IPS-18a (cell line): ENCODE results near the gene AP1G2.

Experiments
- H3K27ac ChIP-seq: one replicate; pipeline ENCODE4 v1.5.1; 2013; ENCODE audit warnings: low read length
- H3K27me3 ChIP-seq: one replicate; pipeline ENCODE4 v1.6.1; 2013; ENCODE audit warnings: mild to moderate bottlenecking, low read length; ENCODE audit not compliant: control insufficient read depth, insufficient read depth
- H3K36me3 ChIP-seq: one replicate; pipeline ENCODE4 v1.6.1; 2013; ENCODE audit warnings: low read depth, low read length; ENCODE audit not compliant: control insufficient read depth
- H3K4me1 ChIP-seq: one replicate; pipeline ENCODE4 v1.6.1; 2013; ENCODE audit warnings: low read depth, low read length; ENCODE audit not compliant: control insufficient read depth
- H3K4me3 ChIP-seq: one replicate; pipeline ENCODE4 v1.5.1; 2013; ENCODE audit warnings: low read length
- H3K9ac ChIP-seq: one replicate; pipeline ENCODE4 v1.6.1; 2013; ENCODE audit warnings: mild to moderate bottlenecking, low read length, moderate library complexity
- H3K9me3 ChIP-seq: one replicate; pipeline ENCODE4 v1.6.1; 2013; ENCODE audit warnings: low read depth, low read length; ENCODE audit not compliant: control insufficient read depth

The AP1G2 gene

DNA sequence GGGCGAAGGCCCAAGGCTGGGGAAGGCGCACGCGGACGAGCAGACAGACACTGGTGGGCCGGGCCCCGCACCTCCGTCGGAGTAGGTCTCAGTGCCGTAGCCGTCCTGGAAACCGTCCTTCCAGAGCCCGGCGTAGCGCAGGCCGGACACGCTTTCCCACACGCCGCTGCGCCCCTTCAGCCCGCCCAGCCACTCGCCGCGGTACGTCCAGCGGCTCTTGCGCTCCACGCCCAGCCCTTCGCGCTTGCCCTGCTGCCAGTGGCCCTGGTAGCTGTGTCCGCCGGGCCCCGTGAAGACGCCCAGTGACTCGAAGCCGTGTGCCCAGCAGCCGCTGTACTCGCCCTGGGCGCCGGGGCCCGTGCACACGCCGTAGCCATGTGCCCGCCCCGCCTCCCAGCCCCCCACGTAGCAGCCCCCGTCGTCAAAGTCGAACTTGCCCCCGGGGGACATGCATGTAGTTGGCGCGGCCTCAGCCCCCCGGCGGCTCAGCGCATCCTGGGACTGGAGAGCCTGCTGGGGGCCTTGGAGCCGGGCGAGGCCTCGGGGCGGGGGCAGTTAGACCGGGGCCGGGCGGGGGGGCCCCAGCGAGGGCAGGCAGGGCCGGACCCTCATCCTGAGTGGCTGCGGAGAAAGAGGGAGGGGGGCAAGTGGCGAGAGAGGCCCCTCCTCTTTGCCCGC is 9.6 kb upstream of the AP1G2 start:
- Histone ChIP-seq H3K27me3 (peaks cover 11% of the 10 kb centered on the region), H3K9ac (no peak overlapping the region), H3K4me3 (peak overlapping the region; percentile 54), H3K4me1 (peaks cover 10% of the 10 kb centered on the region), H3K36me3 (peaks cover 4% of the 10 kb centered on the region), H3K9me3 (no peaks in the 10 kb centered on the region), H3K27ac (no peak overlapping the region)

DNA sequence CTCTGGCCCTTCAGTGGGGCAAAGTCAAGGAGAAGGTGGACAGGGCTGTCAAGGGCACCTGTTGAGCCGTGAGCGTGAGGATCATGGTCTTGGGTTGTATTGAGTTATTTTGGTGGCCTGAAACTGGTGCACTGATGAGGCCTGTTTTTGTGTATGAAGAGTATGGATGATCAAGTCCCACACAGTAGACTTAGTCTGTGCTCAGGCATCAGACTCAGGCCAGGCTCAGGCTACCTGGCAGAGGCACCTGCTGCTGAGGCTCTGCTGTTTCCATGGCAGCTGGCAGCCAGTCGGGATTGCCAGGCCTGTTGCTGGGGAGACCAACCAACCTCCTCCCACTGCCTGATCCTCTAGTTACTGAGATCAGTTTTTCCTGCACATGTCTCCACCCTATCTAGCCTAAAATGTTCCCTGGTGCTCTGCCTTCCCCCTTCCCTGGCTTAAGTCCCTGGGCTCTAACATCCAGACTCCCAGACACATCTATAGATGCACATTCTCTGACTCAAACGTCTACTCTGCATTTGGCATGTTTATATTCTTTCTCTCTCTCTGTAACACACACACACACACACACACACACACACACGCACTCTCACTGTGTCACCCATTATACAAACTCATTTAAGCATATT is 5.9 kb upstream of the AP1G2 start:
- Histone ChIP-seq H3K4me3 (no peak overlapping the region), H3K9ac (no peak overlapping the region), H3K4me1 (peaks cover 8% of the 10 kb centered on the region), H3K27me3 (peaks cover 11% of the 10 kb centered on the region), H3K27ac (no peak overlapping the region), H3K36me3 (peaks cover 8% of the 10 kb centered on the region), H3K9me3 (no peaks in the 10 kb centered on the region)

DNA sequence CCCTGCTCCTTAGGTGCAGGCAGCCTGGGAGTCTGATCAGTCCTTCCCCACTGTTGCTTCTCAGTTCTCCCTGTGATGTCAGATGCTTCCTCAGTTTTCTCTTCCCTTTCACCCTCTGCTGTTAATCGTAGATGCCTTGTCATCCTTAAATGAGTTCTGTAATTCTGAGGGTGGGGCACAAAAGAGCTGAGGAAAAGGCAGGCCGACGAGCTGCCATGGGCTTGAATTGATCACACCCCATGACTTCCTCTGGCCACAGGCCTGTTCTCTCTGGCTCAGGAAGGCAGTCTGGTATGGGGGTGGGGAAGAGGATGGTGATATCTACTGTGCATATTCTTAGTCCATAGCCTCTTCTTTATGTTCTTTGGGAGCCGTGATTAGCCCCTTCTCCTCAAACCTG is 5.2 kb upstream of the AP1G2 start:
- Histone ChIP-seq H3K27ac (no peak overlapping the region), H3K4me3 (no peak overlapping the region), H3K4me1 (peaks cover 14% of the 10 kb centered on the region)

DNA sequence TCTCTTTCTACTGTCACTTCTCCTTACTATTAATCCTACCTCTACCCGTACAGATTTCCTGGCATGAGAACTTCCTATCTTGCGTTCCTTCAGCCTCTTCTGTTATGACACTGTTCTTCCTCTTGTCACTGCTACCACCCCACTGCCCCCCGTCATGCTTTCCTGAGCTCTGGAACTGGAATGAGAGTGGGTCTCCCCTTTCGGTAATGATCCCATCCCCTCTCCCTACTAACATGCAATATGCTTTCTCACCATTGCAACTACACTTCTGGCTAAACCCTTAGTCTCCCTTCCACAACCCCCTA is 4.9 kb upstream of the AP1G2 start:
- no peak overlapping the region for H3K27ac ChIP-seq
- peaks cover 11% of the 10 kb centered on the region for H3K27me3 ChIP-seq
- no peak overlapping the region for H3K4me3 ChIP-seq
- H3K9ac ChIP-seq, result no peak overlapping the region
- H3K36me3 ChIP-seq, result peaks cover 8% of the 10 kb centered on the region
- peaks cover 15% of the 10 kb centered on the region for H3K4me1 ChIP-seq
- H3K9me3 ChIP-seq, result no peaks in the 10 kb centered on the region

More for the DNA sequence above, 5.2 kb upstream of the AP1G2 start:
- H3K36me3 ChIP-seq, result peaks cover 8% of the 10 kb centered on the region
- H3K9ac ChIP-seq, result no peak overlapping the region
- no peaks in the 10 kb centered on the region for H3K9me3 ChIP-seq
- peaks cover 11% of the 10 kb centered on the region for H3K27me3 ChIP-seq

DNA sequence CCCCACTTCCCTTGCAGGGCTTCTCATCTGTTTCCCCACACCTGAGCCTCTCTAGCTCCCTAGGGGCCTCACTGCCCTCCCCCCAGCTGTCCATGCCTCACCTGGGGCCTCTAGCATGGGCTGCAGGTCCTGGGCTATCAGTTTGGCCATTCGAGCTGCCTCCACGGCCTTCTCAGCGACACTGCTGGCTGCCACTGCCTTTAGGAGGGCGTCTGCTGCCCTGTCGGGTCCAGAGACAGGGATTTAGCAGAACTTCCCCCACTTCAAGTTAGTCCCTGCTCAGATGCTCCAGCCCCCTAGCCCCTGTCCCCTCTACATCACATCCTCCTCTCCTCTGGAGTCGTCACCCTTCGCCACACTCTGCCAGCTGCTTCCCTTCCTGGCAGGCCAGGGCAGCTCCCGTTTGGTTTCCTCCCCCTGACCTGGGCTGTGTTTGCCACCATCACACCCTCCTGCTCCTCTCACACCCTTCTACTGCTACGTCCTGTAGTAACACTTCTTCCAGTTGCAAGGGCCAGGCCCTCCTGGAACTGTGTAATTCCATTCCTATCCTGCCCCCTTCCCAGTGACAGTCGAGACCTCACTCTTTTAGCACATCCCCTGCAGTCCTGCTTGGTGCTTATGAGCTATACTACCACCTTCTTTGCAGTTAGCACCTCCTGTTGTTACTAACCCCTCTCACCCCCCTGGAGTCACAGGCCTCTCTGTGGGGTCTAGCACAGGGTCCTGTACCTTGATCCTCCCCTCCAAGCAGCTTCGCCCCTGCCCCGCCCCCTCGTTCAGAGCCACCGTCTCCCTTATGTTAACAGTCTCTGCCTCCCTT is 4.3 kb upstream of the AP1G2 start:
- H3K27ac ChIP-seq, result no peak overlapping the region
- no peak overlapping the region for H3K9ac ChIP-seq
- no peaks in the 10 kb centered on the region for H3K9me3 ChIP-seq
- peaks cover 15% of the 10 kb centered on the region for H3K4me1 ChIP-seq
- H3K36me3 ChIP-seq, result peaks cover 8% of the 10 kb centered on the region
- H3K27me3 ChIP-seq, result peaks cover 7% of the 10 kb centered on the region
- H3K4me3 ChIP-seq, result no peak overlapping the region

DNA sequence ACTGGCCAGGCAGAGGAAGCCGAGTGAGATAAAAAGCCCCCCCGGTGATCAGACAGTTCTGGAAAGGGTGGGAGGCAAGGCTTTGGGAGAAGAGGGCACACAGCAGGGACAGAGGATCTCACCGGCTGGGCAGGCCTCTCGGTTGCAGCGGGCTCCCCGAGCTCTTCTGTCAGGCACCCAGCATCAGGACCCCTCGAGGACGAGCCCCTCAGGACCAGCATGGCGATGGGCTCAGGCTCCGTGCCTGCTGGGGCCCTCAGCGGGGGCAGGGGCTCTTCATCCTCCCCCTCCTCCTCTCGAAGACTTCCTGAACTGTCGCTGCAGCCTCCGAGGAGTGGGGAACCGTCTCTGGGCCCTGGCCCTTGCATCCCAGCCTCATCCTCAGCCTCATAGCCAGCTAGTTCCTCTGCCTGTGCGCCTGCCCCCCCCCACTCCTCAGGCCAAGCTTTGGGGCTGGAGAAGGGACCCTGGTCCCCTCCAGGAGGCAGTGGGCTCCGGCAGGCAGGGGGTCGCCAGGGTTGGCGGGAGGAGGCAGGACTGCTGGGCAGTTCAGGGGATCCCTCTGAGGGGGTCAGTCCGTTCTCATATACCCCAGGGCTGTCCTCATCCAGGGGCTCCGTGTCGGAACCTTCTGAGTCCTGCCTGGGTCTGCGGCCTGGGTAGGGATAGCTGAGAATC is 3.4 kb upstream of the AP1G2 start:
- Histone ChIP-seq H3K9ac (no peak overlapping the region), H3K27ac (no peak overlapping the region), H3K4me1 (peaks cover 15% of the 10 kb centered on the region), H3K4me3 (no peak overlapping the region), H3K9me3 (no peaks in the 10 kb centered on the region), H3K36me3 (peaks cover 8% of the 10 kb centered on the region), H3K27me3 (no peaks in the 10 kb centered on the region)

DNA sequence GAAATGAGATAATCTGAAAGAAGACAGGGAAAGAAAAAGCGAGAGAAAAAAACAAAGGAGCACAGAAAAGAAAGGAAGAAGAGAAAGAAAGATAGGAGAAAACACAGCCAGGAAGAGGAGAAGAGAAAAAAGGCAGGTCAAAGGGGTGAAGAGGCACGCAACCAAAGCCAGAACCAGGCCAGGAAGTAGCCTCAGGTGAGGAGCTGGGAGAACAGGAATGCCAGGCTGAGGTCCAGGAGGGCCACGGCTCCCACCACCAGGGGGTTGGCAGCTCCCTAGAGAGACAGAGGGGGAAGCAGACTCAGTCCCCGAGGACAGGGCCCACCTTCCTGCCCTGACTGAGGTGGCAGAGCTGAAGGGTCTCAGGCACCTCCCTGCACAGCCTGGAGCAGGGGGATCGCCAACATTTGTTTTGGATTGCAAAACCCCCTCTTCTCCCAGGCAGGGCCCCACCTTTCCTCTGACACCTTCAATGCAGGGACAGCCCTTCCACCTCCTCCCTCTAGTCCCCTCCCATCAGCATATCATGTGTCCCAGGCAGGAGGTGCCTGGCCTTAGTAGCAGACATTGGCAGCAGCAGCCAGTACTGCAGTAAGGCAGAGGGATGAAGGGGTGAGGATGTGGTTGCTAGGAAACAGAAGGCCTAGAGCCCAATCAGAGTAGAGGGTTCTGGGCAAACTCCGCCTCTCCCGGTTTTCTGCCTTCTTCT is 2.0 kb upstream of the AP1G2 start:
- Histone ChIP-seq H3K4me3 (no peak overlapping the region), H3K9ac (no peak overlapping the region), H3K4me1 (peaks cover 15% of the 10 kb centered on the region), H3K27ac (no peak overlapping the region), H3K36me3 (peaks cover 4% of the 10 kb centered on the region), H3K9me3 (no peaks in the 10 kb centered on the region), H3K27me3 (no peaks in the 10 kb centered on the region)

DNA sequence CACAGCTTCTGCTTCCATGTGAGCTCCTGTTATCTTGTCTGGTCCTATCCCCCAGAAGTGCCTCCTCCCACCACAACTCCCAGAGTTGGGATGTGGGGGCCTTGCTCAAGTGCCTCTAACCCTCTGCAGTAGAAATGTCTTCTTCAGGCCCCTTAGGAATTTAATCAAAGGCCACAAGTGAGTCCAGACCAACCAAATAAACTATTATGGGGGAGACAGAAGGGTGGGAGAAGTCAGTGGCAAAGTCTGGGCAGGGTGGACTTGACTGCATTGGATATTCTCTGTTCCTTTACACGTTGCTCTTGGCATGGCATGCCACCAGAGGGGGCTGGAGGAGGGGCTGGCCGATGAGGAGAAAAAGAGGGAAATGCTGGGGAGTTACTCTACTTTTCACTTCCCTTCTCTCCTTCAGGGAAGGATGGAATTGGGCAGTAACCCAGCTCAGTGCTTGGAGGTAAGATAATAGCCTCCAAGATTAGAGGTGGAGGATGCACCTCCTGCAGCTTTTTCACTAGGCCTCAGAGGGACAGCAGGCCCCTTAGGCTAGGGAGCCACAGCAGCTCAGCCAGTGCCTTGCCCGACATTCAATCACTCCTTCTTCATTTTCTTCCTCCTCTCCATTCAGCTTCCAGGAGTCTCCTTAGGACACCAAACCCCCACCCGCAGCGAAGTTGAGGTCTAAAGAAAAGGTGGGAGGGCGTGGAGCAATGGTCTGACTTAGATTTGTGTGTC is 1.2 kb upstream of the AP1G2 start:
- Histone ChIP-seq H3K4me3 (no peak overlapping the region), H3K27me3 (no peaks in the 10 kb centered on the region), H3K9me3 (no peaks in the 10 kb centered on the region), H3K36me3 (peaks cover 4% of the 10 kb centered on the region), H3K9ac (no peak overlapping the region), H3K4me1 (peaks cover 15% of the 10 kb centered on the region), H3K27ac (no peak overlapping the region)

- peaks cover 15% of the 10 kb centered on the region for H3K4me1 ChIP-seq
- H3K36me3 ChIP-seq, result peaks cover 4% of the 10 kb centered on the region
- H3K9me3 ChIP-seq, result no peaks in the 10 kb centered on the region
- H3K9ac ChIP-seq, result no peak overlapping the region
- no peaks in the 10 kb centered on the region for H3K27me3 ChIP-seq
- H3K4me3 ChIP-seq, result peak overlapping the region; percentile 85
- H3K27ac ChIP-seq, result no peak overlapping the region
These were observed 519 bp upstream of the AP1G2 start for GRCh38 chr14:23568021-23568599.

DNA sequence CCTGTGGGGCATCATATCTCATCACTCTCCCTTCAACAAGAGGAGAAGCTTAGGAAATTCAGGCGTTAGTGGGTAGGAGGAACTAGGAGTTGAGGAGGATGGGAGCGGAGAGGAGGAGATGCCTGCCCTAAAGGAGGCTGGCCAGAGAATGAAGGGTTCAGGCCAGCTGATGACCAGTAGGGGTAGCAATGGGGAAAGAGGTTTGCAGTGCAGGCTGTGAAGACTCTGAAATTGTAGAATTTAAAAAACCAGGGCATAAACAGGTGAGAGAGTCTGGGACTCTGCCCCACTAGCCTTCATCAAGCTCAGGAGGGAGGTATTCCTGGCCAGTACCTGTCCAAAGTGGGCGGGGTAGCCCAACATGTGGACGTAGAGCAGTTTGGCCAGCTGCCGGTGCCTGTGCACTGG is 809 bp downstream of the AP1G2 start:
- Histone ChIP-seq H3K36me3 (peaks cover 8% of the 10 kb centered on the region), H3K27me3 (no peaks in the 10 kb centered on the region), H3K4me1 (peaks cover 15% of the 10 kb centered on the region), H3K4me3 (peak overlapping the region; percentile 85), H3K27ac (no peak overlapping the region), H3K9me3 (no peaks in the 10 kb centered on the region), H3K9ac (peak overlapping the region; percentile 69)
